A549 (cell line): ENCODE measurements around the gene XCR1. TPM values are rescaled to one million over a fixed set of nuclear protein-coding genes. Genes with fewer than 3 reads are reported as not detected.

ENCODE experiments used
- ATAC-seq, 2 experiments: fragments of 200-7000 bp in 1 of 2; fragments of >200 bp in 1 of 2; cut with Nextera tagmentation in 1 of 2; cut with Tn5 transposase in 1 of 2; 3 replicates each; pipeline versions ENCODE4 v1.8.0 to v1.9.1; 2018 to 2020; ENCODE audit warnings: mild to moderate bottlenecking in 1 of 2, moderate library complexity in 1 of 2
- CTCF ChIA-PET: fragments of 300-600 bp; sonication (Branson Sonifier 250); formaldehyde crosslinking; extraction: SDS; loops from one replicate; lab custom pipeline; 2021; ENCODE audit warnings: antibody characterized with exemption, inconsistent platforms; lab: Yijun Ruan, JAX
- POLR2A ChIA-PET: fragments of 350-600 bp; formaldehyde crosslinking; extraction: SDS; loops from one replicate; lab custom pipeline; 2021; ENCODE audit warnings: antibody characterized with exemption, inconsistent platforms; lab: Yijun Ruan, JAX
- DNase-seq, 2 experiments: peaks; one replicate each; pipeline versions ENCODE4 v3.0.0 to v3.0.0-alpha.2; 2011 to 2016; ENCODE audit warnings: low read depth in 1 of 2, low spot score in 1 of 2
- FAIRE-seq: peaks from 2 replicates; lab custom pipeline; 2011; peaks lifted over from hg19 to GRCh38; lab: Jason Lieb, UNC
- H3K27ac ChIP-seq, 2 experiments: fragments of >200 bp; sonication (Bioruptor Twin); formaldehyde crosslinking; 3 replicates each; pipeline ENCODE4 v1.5.1; 2016 to 2017
- H3K4me1 ChIP-seq: fragments of >200 bp; sonication (Bioruptor Twin); formaldehyde crosslinking; 3 replicates; pipeline ENCODE4 v1.6.1; 2016
- H3K4me2 ChIP-seq: fragments of >200 bp; sonication (Bioruptor Twin); formaldehyde crosslinking; 3 replicates; pipeline ENCODE4 v1.6.1; 2016
- H3K4me3 ChIP-seq: fragments of >200 bp; sonication (Bioruptor Twin); formaldehyde crosslinking; 3 replicates; pipeline ENCODE4 v1.5.1; 2016
- H3K9me3 ChIP-seq: fragments of >200 bp; sonication (Bioruptor Twin); formaldehyde crosslinking; 3 replicates; pipeline ENCODE4 v1.6.1; 2016
- BHLHE40 ChIP-seq: IDR thresholded peaks from 2 replicates; pipeline ENCODE4 v1.6.1; 2012; ENCODE audit warnings: low read depth, low read length, inconsistent platforms
- CHD2 ChIP-seq: fragments of 150-350 bp; IDR thresholded peaks from 2 replicates; pipeline ENCODE4 v1.6.1; 2014; ENCODE audit warnings: low read length; ENCODE audit not compliant: partially characterized antibody
- ESRRA ChIP-seq: fragments of 150-350 bp; IDR thresholded peaks from 2 replicates; pipeline ENCODE4 v1.6.1; 2014; ENCODE audit warnings: mild to moderate bottlenecking, low read length, borderline replicate concordance
- GATA3 ChIP-seq: IDR thresholded peaks from 2 replicates; pipeline ENCODE4 v1.6.1; 2012; ENCODE audit warnings: borderline replicate concordance
- HES2 ChIP-seq: fragments of >200 bp; sonication (Bioruptor Twin); formaldehyde crosslinking; IDR thresholded peaks from 2 replicates; pipeline ENCODE4 v1.6.1; 2016
- HMGXB4 ChIP-seq: fragments of 250-450 bp; sonication (Bioruptor Pico); IDR thresholded peaks from 2 replicates; pipeline ENCODE4 v1.5.0; 2021; ENCODE audit warnings: mild to moderate bottlenecking, moderate library complexity, borderline replicate concordance
- JUN ChIP-seq, 2 experiments: fragments of >200 bp; sonication (Bioruptor Twin); formaldehyde crosslinking; IDR thresholded peaks; 2 replicates in 1 of 2; 3 replicates in 1 of 2; pipeline ENCODE4 v1.6.1; 2016 to 2017
- KDM5A ChIP-seq: fragments of 200-600 bp; sonication (generic); IDR thresholded peaks from 2 replicates; pipeline ENCODE4 v1.6.1; 2016; ENCODE audit warnings: antibody characterized with exemption, mild to moderate bottlenecking
- MAFK ChIP-seq: fragments of 450-650 bp; IDR thresholded peaks from 2 replicates; pipeline ENCODE4 v1.6.1; 2014; ENCODE audit not compliant: partially characterized antibody
- MYC ChIP-seq: IDR thresholded peaks from 2 replicates; pipeline ENCODE4 v1.6.1; 2012; ENCODE audit warnings: mild to moderate bottlenecking, inconsistent platforms, low read length, improper control_type of control experiment, borderline replicate concordance
- NPAS2 ChIP-seq: fragments of 250-450 bp; sonication (Bioruptor Pico); IDR thresholded peaks from 2 replicates; pipeline ENCODE4 v1.8.0; 2022; ENCODE audit warnings: mild to moderate bottlenecking, moderate library complexity, borderline replicate concordance
- PBX3 ChIP-seq: IDR thresholded peaks from 2 replicates; pipeline ENCODE4 v1.6.1; 2012
- PHF8 ChIP-seq: fragments of 200-600 bp; sonication (generic); IDR thresholded peaks from 2 replicates; pipeline ENCODE4 v1.6.1; 2016; ENCODE audit warnings: low read depth, mild to moderate bottlenecking, antibody characterized with exemption, moderate library complexity, borderline replicate concordance
- POLR2AphosphoS2 ChIP-seq: conservative IDR thresholded peaks from 2 replicates; pipeline ENCODE4 v1.6.1; 2012; ENCODE audit warnings: low read length, improper control_type of control experiment, inconsistent platforms
- RARB ChIP-seq: fragments of 250-450 bp; sonication (Bioruptor Pico); IDR thresholded peaks from 2 replicates; pipeline ENCODE4 v1.8.0; 2021; ENCODE audit warnings: mild to moderate bottlenecking, moderate library complexity
- RNF2 ChIP-seq: fragments of 200-600 bp; sonication (generic); IDR thresholded peaks from 2 replicates; pipeline ENCODE4 v1.6.1; 2016; ENCODE audit warnings: low read depth, mild to moderate bottlenecking, antibody characterized with exemption, moderate library complexity, borderline replicate concordance
- SMC3 ChIP-seq: fragments of >200 bp; sonication (Bioruptor Twin); formaldehyde crosslinking; IDR thresholded peaks from 3 replicates; pipeline ENCODE4 v1.6.1; 2018; ENCODE audit warnings: inconsistent platforms
- TFCP2L1 ChIP-seq: fragments of 250-450 bp; sonication (Bioruptor Pico); IDR thresholded peaks from 2 replicates; pipeline ENCODE4 v1.5.0; 2021; ENCODE audit warnings: mild to moderate bottlenecking
- TP53 ChIP-seq: fragments of 250-450 bp; sonication (Bioruptor Pico); IDR thresholded peaks from 2 replicates; pipeline ENCODE4 v1.5.0; 2021; ENCODE audit warnings: mild to moderate bottlenecking, moderate library complexity
- ZFP36 ChIP-seq: fragments of 450-650 bp; IDR thresholded peaks from 2 replicates; pipeline ENCODE4 v1.6.1; 2014; ENCODE audit warnings: borderline replicate concordance; ENCODE audit not compliant: partially characterized antibody
- ZNF302 ChIP-seq: fragments of 250-450 bp; sonication (Bioruptor Pico); IDR thresholded peaks from 2 replicates; pipeline ENCODE4 v1.9.0; 2021; ENCODE audit warnings: inconsistent platforms, mild to moderate bottlenecking, moderate library complexity
- WGBS: methylation state at CpG from one replicate; pipeline ENCODE4 v1.1.6; 2017; ENCODE audit errors: missing lambda C conversion rate; 5-methylcytosine and 5-hydroxymethylcytosine counted together
- polyA plus RNA-seq, 4 experiments: library from polyadenylated mRNA; depleted of rRNA in 3 of 4; stranded (reverse); fragments of >200 nt; fragmentation: RNase III in 1 of 4; extraction: RNeasy Plus Mini Kit Qiagen cat#74134 plus additional on column Dnase treatment in 1 of 4; gene quantifications; 2 replicates in 3 of 4; 3 replicates in 1 of 4; pipeline ENCODE4 v1.2.3, GENCODE V29; 2011 to 2017
- TF ChIP-seq, protein P1 (sequence below): fragments of 450-650 bp; IDR thresholded peaks from 2 replicates; pipeline ENCODE4 v1.6.1; 2014; ENCODE audit warnings: antibody characterized with exemption

XCR1 gene
- polyA plus RNA-seq, 2 of the 4 experiments (the other 2 are of a cell fraction) = not detected

DNA sequence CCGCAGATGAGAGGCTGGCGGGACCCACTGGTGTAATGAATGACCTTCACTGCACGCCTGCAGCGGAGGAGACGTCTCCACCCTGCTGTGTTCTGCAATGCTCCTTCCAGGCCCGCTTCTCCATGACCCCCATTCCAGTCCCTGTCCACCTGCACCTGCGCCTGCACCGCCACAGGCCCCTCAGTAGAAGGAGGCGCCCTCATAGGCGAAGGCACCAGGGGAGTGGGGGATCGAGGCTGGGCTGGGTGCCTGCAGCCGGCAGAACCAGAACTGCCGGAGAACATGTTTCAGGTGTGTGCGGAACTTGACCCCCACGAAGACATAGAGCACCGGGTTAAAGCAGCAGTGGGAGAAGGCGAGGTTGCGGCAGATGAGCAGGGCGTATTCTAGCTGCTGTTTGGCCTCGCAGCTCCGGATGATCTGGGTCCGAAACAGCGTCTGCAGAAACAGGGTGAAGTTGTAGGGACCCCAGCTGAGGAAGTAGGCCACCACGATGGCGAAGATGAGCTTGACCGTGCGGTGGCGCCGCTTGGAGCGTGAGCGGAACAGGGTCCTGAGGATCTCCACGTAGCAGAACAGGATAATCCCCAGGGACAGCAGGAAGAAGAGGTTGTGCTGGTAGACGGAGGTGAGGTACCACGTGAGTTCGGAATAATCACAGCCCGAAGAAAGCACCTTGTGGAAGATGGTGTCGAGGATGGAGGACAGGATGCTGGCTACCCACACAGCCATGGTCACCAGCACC is 6.3 kb downstream of the XCR1 start:
- Histone ChIP-seq H3K4me2 (no peak overlapping the region), H3K4me3 (no peak overlapping the region), H3K27ac (no peak overlapping the region), H3K4me1 (no peaks in the 10 kb centered on the region), H3K9me3 (no peaks in the 10 kb centered on the region)
- ChIA-PET CTCF (no interaction called here), POLR2A (no interaction called here)
- FAIRE-seq (no peak), DNase-seq (no peak), ATAC-seq (no peak)
- 73% methylated on average over 31 of the region's 37 CpGs for WGBS
- TF ChIP-seq TFCP2L1 (no peak), MYC (no peak), BHLHE40 (no peak), PHF8 (no peak), KDM5A (no peak)

DNA sequence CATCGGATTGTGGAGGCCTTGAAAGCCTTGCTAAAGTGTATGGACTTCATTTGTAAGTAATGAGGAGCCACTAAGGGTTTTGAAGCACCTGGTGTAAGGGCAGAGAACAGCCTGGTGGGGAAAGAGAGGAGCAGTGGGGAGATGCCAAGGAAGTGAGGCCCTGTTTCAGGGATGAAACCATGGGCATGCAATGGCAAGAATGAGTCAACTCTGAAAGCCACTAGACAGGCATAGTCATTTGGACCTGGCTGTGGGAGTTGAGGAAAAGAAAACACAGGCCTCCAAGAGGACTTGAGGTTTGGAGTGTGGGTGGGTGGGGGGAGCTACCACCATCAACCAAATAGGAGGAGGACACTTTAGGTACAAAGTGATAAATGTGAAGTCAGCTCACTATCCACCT is 7.6 kb downstream of the XCR1 start:
- POLR2A ChIA-PET = no interaction called here

More for the DNA sequence above, 7.6 kb downstream of the XCR1 start:
- DNase-seq = no peak
- TF ChIP-seq MYC (no peak), RARB (no peak), POLR2AphosphoS2 (no peak), KDM5A (no peak), RNF2 (no peak), CHD2 (no peak), ESRRA (no peak), HES2 (no peak), SMC3 (no peak), GATA3 (no peak), HMGXB4 (no peak), ZNF302 (CRISPR knock-in tag) (no peak), BHLHE40 (no peak), PBX3 (no peak), TP53 (CRISPR knock-in tag) (no peak), JUN (IDR thresholded peaks at IDR 0.05) (no peak), MAFK (no peak), ZFP36 (no peak), NPAS2 (CRISPR knock-in tag) (no peak)
- TF ChIP-seq, protein P1, sequence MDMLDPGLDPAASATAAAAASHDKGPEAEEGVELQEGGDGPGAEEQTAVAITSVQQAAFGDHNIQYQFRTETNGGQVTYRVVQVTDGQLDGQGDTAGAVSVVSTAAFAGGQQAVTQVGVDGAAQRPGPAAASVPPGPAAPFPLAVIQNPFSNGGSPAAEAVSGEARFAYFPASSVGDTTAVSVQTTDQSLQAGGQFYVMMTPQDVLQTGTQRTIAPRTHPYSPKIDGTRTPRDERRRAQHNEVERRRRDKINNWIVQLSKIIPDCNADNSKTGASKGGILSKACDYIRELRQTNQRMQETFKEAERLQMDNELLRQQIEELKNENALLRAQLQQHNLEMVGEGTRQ = no peak
- Histone ChIP-seq H3K9me3 (no peaks in the 10 kb centered on the region), H3K4me2 (no peak overlapping the region), H3K4me3 (no peak overlapping the region), H3K4me1 (no peaks in the 10 kb centered on the region), H3K27ac (no peak overlapping the region)
- 43% methylated on average over 1 of the region's 1 CpG for WGBS
- ATAC-seq = no peak
- CTCF ChIA-PET = interaction anchor here (0.6 kb wide), 1 partner anchor 58 kb away, joined by 3 read pairs; no protein-coding TSS in a partner anchor
- FAIRE-seq = no peak
